ENCODE results near the gene ARNT2. TPM values are rescaled to one million over a fixed set of nuclear protein-coding genes. Genes with fewer than 3 reads are reported as not detected.

Gene ARNT2
- total and polyA plus RNA-seq, 10 of the 15 experiments (the other 5 are each of a cell fraction or from before 2014, with no cell fraction given), result 0.07 to 0.49 (median 0.09) TPM; not detected in 6

GRCh38 chr15:80643431-80643951 lies 239.3 kb downstream of the ARNT2 start:
- intact Hi-C loops (cut with micrococcal nuclease; ENCODE audit: unreplicated experiment), result no loop called here
- no TSS peak for BruUV-seq (replicated peaks)
- CTCF ChIA-PET, result no interaction called here
- WGBS (ENCODE audit: insufficient coverage, insufficient replicate concordance, low lambda C conversion rate, missing lambda C conversion rate), result 19% methylated on average over 7 of the region's 7 CpGs
- no peaks in the 10 kb centered on the region for H3K79me2 ChIP-seq (ENCODE audit: control insufficient read depth, insufficient read depth, low read length)
- H3K9me3 ChIP-seq (replicated peaks; ENCODE audit: control insufficient read depth, insufficient read depth, low read length), result no peaks in the 10 kb centered on the region; the same call in 2 of the 3 replicates
- no peak overlapping the region for H3K4me2 ChIP-seq (ENCODE audit: control insufficient read depth, insufficient read depth)
- in situ Hi-C loops (cut with MboI), result no loop called here
- no peak overlapping the region for H3K27ac ChIP-seq (ENCODE audit: control insufficient read depth, insufficient read depth)
- no peak overlapping the region for H2AFZ ChIP-seq (ENCODE audit: control insufficient read depth, low read depth, low read length)
- H3K9ac ChIP-seq (ENCODE audit: control insufficient read depth, insufficient read depth, low read length), result no peak overlapping the region
- no peaks in the 10 kb centered on the region for H4K20me1 ChIP-seq (ENCODE audit: control insufficient read depth, insufficient read depth)
- H3K4me3 ChIP-seq, result no peak overlapping the region
- H3K36me3 ChIP-seq (ENCODE audit: control insufficient read depth in 2 of 2, insufficient read depth in 2 of 2, low read length in 1 of 2), result no peaks in the 10 kb centered on the region
- DNase-seq (ENCODE audit: low read depth, low spot score) (no peak), FAIRE-seq (no peak), ATAC-seq (no peak)
- H3K4me1 ChIP-seq (ENCODE audit: control insufficient read depth, insufficient read depth, low read length), result no peaks in the 10 kb centered on the region
- POLR2A ChIA-PET, result no interaction called here
- no peaks in the 10 kb centered on the region for H3K27me3 ChIP-seq (replicated peaks in 1 of 2; ENCODE audit: control insufficient read depth in 2 of 2, insufficient read depth in 2 of 2, low read length in 1 of 2)
- SMC1A ChIA-PET (ENCODE audit: uncharacterized antibody, unreplicated experiment), result no interaction called here
- RAD21 ChIA-PET (ENCODE audit: unreplicated experiment), result no interaction called here
- TF ChIP-seq CBFB (IDR thresholded peaks at IDR 0.05; ENCODE audit: low read depth), result no peak
- TF ChIP-seq GABPA (IDR thresholded peaks at IDR 0.05; ENCODE audit: low read depth), result no peak
- no peak for TF ChIP-seq CEBPZ (IDR thresholded peaks at IDR 0.05; ENCODE audit: low read depth, low read length)
- no peak for TF ChIP-seq CHD1 (IDR thresholded peaks at IDR 0.05; ENCODE audit: low read depth, low read length)
- no peak for TF ChIP-seq CREM (IDR thresholded peaks at IDR 0.05; ENCODE audit: low read depth)
- TF ChIP-seq BCLAF1 (IDR thresholded peaks at IDR 0.05), result no peak
- TF ChIP-seq CBX5 (IDR thresholded peaks at IDR 0.05; ENCODE audit: low read depth), result no peak
- TF ChIP-seq LARP7 (IDR thresholded peaks at IDR 0.05), result no peak
- TF ChIP-seq SMAD5 (IDR thresholded peaks at IDR 0.05; ENCODE audit: low read depth), result no peak
- no peak for TF ChIP-seq YBX1 (IDR thresholded peaks at IDR 0.05)
- TF ChIP-seq ZZZ3 (IDR thresholded peaks at IDR 0.05; ENCODE audit: control insufficient read depth, insufficient read length, low read depth), result no peak
- TF ChIP-seq HCFC1 (IDR thresholded peaks at IDR 0.05; ENCODE audit: low read length), result no peak
- no peak for TF ChIP-seq CUX1 (IDR thresholded peaks at IDR 0.05; ENCODE audit: insufficient replicate concordance, low read depth, low read length)

Data from GM12878 (cell line).